Uterus (tissue), 2 donors: Measurements from ENCODE around the gene PAX3.

ENCODE experiments used
- POLR2A ChIP-seq, 2 donors: fragments of 450-650 bp; IDR thresholded peaks; one replicate each; pipeline ENCODE4 v1.6.1; 2016; ENCODE audit warnings: antibody characterized with exemption in 2 of 2, mild to moderate bottlenecking in 1 of 2, moderate library complexity in 1 of 2
- TF ChIP-seq, protein P1 (sequence below), 4 experiments: fragments of 200-600 bp in 2 of 4; fragments of 450-650 bp in 2 of 4; sonication (generic) in 2 of 4; IDR thresholded peaks; one replicate each; pipeline ENCODE4 v1.5.1; 2016 to 2019; ENCODE audit warnings: antibody characterized with exemption in 4 of 4, mild to moderate bottlenecking in 2 of 4, moderate library complexity in 1 of 4

- TF ChIP-seq, protein P1, sequence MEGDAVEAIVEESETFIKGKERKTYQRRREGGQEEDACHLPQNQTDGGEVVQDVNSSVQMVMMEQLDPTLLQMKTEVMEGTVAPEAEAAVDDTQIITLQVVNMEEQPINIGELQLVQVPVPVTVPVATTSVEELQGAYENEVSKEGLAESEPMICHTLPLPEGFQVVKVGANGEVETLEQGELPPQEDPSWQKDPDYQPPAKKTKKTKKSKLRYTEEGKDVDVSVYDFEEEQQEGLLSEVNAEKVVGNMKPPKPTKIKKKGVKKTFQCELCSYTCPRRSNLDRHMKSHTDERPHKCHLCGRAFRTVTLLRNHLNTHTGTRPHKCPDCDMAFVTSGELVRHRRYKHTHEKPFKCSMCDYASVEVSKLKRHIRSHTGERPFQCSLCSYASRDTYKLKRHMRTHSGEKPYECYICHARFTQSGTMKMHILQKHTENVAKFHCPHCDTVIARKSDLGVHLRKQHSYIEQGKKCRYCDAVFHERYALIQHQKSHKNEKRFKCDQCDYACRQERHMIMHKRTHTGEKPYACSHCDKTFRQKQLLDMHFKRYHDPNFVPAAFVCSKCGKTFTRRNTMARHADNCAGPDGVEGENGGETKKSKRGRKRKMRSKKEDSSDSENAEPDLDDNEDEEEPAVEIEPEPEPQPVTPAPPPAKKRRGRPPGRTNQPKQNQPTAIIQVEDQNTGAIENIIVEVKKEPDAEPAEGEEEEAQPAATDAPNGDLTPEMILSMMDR (IDR thresholded peaks at IDR 0.05): no peak
- TF ChIP-seq POLR2A (IDR thresholded peaks at IDR 0.05): no peak
Observed at GRCh38 chr2:222299906-222300725, 1.3 kb upstream of the PAX3 start.
